Glutamatergic neuron (in vitro differentiated cells): ENCODE measurements around the gene NRXN3. TPM values are rescaled to one million over a fixed set of nuclear protein-coding genes. Genes with fewer than 3 reads are reported as not detected.

Experiments
- DNase-seq: peaks from one replicate; pipeline ENCODE4 v3.0.0; 2022
- H3K27ac Mint-ChIP-seq: one replicate; pipeline ENCODE4 v1.8.0; 2020; ENCODE audit warnings: mild to moderate bottlenecking, mixed read lengths, inconsistent platforms; ENCODE audit not compliant: unreplicated experiment
- H3K27me3 Mint-ChIP-seq: one replicate; pipeline ENCODE4 v1.8.0; 2020; ENCODE audit warnings: mild to moderate bottlenecking, moderate library complexity, mixed read lengths, inconsistent platforms; ENCODE audit not compliant: unreplicated experiment
- H3K36me3 Mint-ChIP-seq: one replicate; pipeline ENCODE4 v1.8.0; 2020; ENCODE audit warnings: mild to moderate bottlenecking, mixed read lengths, inconsistent platforms; ENCODE audit not compliant: unreplicated experiment
- H3K4me1 Mint-ChIP-seq: one replicate; pipeline ENCODE4 v1.8.0; 2020; ENCODE audit warnings: mild to moderate bottlenecking, low read depth, mixed read lengths, inconsistent platforms; ENCODE audit not compliant: unreplicated experiment
- H3K4me3 Mint-ChIP-seq: one replicate; pipeline ENCODE4 v1.8.0; 2020; ENCODE audit warnings: mild to moderate bottlenecking, mixed read lengths, inconsistent platforms; ENCODE audit not compliant: unreplicated experiment
- H3K9me3 Mint-ChIP-seq: one replicate; pipeline ENCODE4 v1.8.0; 2020; ENCODE audit warnings: mild to moderate bottlenecking, moderate library complexity, mixed read lengths, inconsistent platforms; ENCODE audit not compliant: unreplicated experiment
- total RNA-seq: library from RNA; stranded (reverse); fragmentation: NEBNext Ultra II Directional; extraction: Animal tissue kit (Norgen Biotek cat#: 25700); gene quantifications from one replicate; pipeline ENCODE4 v1.2.1, GENCODE V29; 2021; ENCODE audit not compliant: unreplicated experiment
- TF ChIP-seq, protein P1 (sequence below): fragments of 200-600 bp; sonication (generic); IDR thresholded peaks from one replicate; pipeline ENCODE4 v1.5.0; 2021; ENCODE audit not compliant: partially characterized antibody, unreplicated experiment

Gene NRXN3
- total RNA-seq, 1 donor from 2014 or later = 1.2 TPM

DNA sequence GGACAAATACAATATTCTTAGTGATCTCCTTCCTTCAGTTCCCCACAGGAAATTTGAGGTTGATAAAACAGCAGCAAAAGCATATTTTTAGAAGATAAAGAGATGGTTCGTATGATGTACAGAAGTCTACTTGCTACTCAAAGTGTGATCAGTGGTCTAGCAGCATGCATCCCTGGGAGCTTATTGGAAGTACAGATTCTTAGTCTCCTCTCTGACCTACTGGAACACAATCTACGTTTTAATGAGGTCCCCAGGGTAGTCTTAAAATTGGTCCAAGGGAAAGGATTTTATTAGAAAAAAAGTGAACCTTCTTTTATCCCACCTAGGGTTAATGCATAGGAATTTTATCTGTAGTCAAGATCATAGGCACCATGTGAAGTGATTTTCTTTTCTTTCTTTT, 703.4 kb downstream of the NRXN3 start:
- no peak overlapping the region for H3K27ac Mint-ChIP-seq
- no peaks in the 10 kb centered on the region for H3K27me3 Mint-ChIP-seq
- no peaks in the 10 kb centered on the region for H3K9me3 Mint-ChIP-seq
- H3K4me3 Mint-ChIP-seq = no peak overlapping the region
- DNase-seq = no peak
- TF ChIP-seq, protein P1, sequence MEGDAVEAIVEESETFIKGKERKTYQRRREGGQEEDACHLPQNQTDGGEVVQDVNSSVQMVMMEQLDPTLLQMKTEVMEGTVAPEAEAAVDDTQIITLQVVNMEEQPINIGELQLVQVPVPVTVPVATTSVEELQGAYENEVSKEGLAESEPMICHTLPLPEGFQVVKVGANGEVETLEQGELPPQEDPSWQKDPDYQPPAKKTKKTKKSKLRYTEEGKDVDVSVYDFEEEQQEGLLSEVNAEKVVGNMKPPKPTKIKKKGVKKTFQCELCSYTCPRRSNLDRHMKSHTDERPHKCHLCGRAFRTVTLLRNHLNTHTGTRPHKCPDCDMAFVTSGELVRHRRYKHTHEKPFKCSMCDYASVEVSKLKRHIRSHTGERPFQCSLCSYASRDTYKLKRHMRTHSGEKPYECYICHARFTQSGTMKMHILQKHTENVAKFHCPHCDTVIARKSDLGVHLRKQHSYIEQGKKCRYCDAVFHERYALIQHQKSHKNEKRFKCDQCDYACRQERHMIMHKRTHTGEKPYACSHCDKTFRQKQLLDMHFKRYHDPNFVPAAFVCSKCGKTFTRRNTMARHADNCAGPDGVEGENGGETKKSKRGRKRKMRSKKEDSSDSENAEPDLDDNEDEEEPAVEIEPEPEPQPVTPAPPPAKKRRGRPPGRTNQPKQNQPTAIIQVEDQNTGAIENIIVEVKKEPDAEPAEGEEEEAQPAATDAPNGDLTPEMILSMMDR = no peak
- H3K4me1 Mint-ChIP-seq = no peaks in the 10 kb centered on the region
- H3K36me3 Mint-ChIP-seq = no peaks in the 10 kb centered on the region

GRCh38 chr14:78875049-78875448, 704.9 kb downstream of the NRXN3 start:
- Mint-ChIP-seq H3K27ac (no peak overlapping the region), H3K4me1 (no peaks in the 10 kb centered on the region), H3K9me3 (no peaks in the 10 kb centered on the region), H3K36me3 (no peaks in the 10 kb centered on the region), H3K4me3 (no peak overlapping the region), H3K27me3 (no peaks in the 10 kb centered on the region)
- DNase-seq = no peak
- TF ChIP-seq, protein P1 = no peak

DNA sequence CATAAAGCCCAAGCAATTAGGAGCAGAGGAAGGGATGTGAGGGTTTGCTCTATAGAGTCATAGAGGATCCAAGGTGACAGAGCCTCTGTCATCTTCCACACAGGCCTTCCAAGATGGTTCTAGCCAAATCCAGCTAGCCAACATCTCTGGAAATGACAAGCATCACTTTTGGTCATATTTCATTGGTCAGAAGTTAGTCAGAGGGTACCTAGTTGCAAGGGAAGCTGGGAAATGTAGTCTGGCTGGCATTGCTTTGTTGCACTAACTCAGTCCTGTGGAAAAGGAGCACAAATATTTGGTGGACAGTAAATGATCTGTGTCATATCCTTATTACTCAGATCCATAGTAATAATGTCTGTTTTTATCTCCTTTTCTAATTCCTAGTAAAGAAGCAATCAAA, 715.7 kb downstream of the NRXN3 start:
- Mint-ChIP-seq H3K27me3 (peaks cover 2% of the 10 kb centered on the region), H3K9me3 (peaks cover 5% of the 10 kb centered on the region), H3K36me3 (peaks cover 5% of the 10 kb centered on the region), H3K27ac (no peak overlapping the region), H3K4me1 (no peaks in the 10 kb centered on the region), H3K4me3 (no peak overlapping the region)
- no peak for DNase-seq
- TF ChIP-seq, protein P1 = no peak

DNA sequence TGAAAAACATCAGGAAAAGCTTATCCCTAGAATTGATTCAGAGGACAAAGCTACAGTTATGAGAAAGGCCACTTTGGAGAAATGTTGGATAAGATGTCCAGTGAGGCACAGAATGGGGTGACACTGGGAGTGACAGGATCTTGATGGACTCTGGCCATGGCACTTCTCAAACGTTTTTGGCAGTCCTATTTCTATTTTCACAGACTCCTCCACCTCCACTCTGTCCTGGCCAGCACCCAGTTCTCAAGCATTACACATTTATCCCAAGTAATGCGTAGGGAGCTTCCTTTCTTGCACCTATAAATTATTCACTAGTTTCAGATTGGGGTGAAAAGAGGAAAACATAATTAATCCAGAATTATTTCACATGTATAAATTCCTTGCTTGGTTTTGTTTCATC, 727.3 kb downstream of the NRXN3 start:
- no peaks in the 10 kb centered on the region for H3K9me3 Mint-ChIP-seq
- no peaks in the 10 kb centered on the region for H3K4me1 Mint-ChIP-seq
- no peak overlapping the region for H3K4me3 Mint-ChIP-seq
- H3K36me3 Mint-ChIP-seq = no peaks in the 10 kb centered on the region
- H3K27me3 Mint-ChIP-seq = peaks cover 2% of the 10 kb centered on the region
- TF ChIP-seq, protein P1 = no peak
- no peak overlapping the region for H3K27ac Mint-ChIP-seq
- DNase-seq = no peak

DNA sequence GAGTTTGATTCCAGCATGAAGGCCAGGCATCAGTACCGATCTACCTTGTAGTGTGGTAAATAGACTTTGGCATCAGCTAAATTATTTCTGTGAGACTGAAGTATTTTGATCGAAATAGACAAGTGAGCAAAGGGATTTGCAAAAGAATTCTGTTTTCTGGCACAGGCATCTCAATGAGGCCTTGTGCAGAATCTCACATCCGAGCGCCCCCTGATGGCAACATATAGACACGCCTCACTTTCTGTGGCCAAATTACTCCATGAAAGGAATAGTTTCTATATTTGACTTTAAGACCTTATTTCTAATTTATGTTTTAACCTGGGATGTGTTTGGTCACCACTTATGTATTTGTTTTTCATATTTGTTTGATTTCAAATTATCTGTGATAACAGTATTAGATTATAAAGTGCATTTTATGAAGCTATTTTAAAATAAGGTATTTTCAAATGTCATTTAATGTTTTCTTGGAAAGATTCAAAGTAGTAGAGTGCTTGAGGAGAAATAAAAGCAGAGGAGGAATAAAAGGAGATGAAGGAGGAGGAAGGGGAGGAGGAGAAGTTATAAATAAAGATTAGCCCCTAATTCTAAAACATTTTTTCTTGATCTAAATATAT, 731.9 kb downstream of the NRXN3 start:
- Mint-ChIP-seq H3K4me3 (no peak overlapping the region), H3K27me3 (no peaks in the 10 kb centered on the region), H3K27ac (no peak overlapping the region), H3K36me3 (no peaks in the 10 kb centered on the region), H3K4me1 (no peaks in the 10 kb centered on the region), H3K9me3 (no peaks in the 10 kb centered on the region)
- DNase-seq = peak; percentile 73
- TF ChIP-seq, protein P1 = peak; percentile 84
